Bronchial epithelial cell (primary cell): ENCODE data around the gene ZAP70. TPM values are rescaled to one million over a fixed set of nuclear protein-coding genes. Genes with fewer than 3 reads are reported as not detected.

Experiments
- DNase-seq: peaks from one replicate; pipeline ENCODE4 v3.0.0-alpha.2; 2010; ENCODE audit warnings: low read depth
- FAIRE-seq: peaks from 2 replicates; lab custom pipeline; 2011; peaks lifted over from hg19 to GRCh38; lab: Jason Lieb, UNC
- H3K27me3 ChIP-seq: 2 replicates; pipeline ENCODE4 v1.5.1; 2011; ENCODE audit warnings: low read length; ENCODE audit not compliant: control insufficient read depth, insufficient read depth
- H3K36me3 ChIP-seq: 2 replicates; pipeline ENCODE4 v1.5.1; 2011; ENCODE audit warnings: low read length; ENCODE audit not compliant: control insufficient read depth, insufficient read depth
- H3K4me3 ChIP-seq: 2 replicates; pipeline ENCODE4 v1.5.1; 2011; ENCODE audit warnings: mild to moderate bottlenecking, low read depth, low read length, control low read depth
- CTCF ChIP-seq: IDR thresholded peaks from 2 replicates; pipeline ENCODE4 v1.5.1; 2011; ENCODE audit warnings: mild to moderate bottlenecking, moderate library complexity, low read length, control low read depth, inconsistent platforms; ENCODE audit not compliant: insufficient read depth, severe bottlenecking
- total RNA-seq: library from RNA; depleted of rRNA; stranded (reverse); fragments of >200 nt; gene quantifications from 2 replicates; pipeline ENCODE4 v1.2.1, GENCODE V29; 2014

The ZAP70 gene
- total RNA-seq, 1 donor from 2014 or later, result not detected

- TF ChIP-seq CTCF, result no peak
- H3K4me3 ChIP-seq, result no peak overlapping the region
- DNase-seq, result no peak
- no peak for FAIRE-seq
- H3K36me3 ChIP-seq, result peaks cover 22% of the 10 kb centered on the region
- no peaks in the 10 kb centered on the region for H3K27me3 ChIP-seq
These were observed 46.5 kb downstream of the ZAP70 start for GRCh38 chr2:97759727-97760407.

GRCh38 chr2:97760480-97761049 lies 47.2 kb downstream of the ZAP70 start:
- FAIRE-seq, result no peak
- TF ChIP-seq CTCF, result no peak
- Histone ChIP-seq H3K27me3 (no peaks in the 10 kb centered on the region), H3K4me3 (no peak overlapping the region), H3K36me3 (peaks cover 25% of the 10 kb centered on the region)
- DNase-seq, result no peak

- Histone ChIP-seq H3K27me3 (no peaks in the 10 kb centered on the region), H3K4me3 (no peak overlapping the region), H3K36me3 (peaks cover 27% of the 10 kb centered on the region)
- no peak for TF ChIP-seq CTCF
- no peak for DNase-seq
- FAIRE-seq, result no peak
These were observed 47.8 kb downstream of the ZAP70 start for GRCh38 chr2:97761192-97761591.

- FAIRE-seq (no peak), DNase-seq (no peak)
- H3K27me3 ChIP-seq, result no peaks in the 10 kb centered on the region
- H3K36me3 ChIP-seq, result peaks cover 23% of the 10 kb centered on the region
- no peak overlapping the region for H3K4me3 ChIP-seq
- TF ChIP-seq CTCF, result no peak
These were observed 49.9 kb downstream of the ZAP70 start for GRCh38 chr2:97763176-97763845.

GRCh38 chr2:97764559-97765263 lies 51.3 kb downstream of the ZAP70 start:
- FAIRE-seq (peak; percentile 92), DNase-seq (no peak)
- H3K4me3 ChIP-seq, result no peak overlapping the region
- H3K36me3 ChIP-seq, result peaks cover 19% of the 10 kb centered on the region
- no peak for TF ChIP-seq CTCF
- no peaks in the 10 kb centered on the region for H3K27me3 ChIP-seq
